OCI-LY7 (cell line): ENCODE results near the gene TMEM43. TPM values are rescaled to one million over a fixed set of nuclear protein-coding genes. Genes with fewer than 3 reads are reported as not detected.
"Not testable (repeated sequence)": the region's sequence is repeated elsewhere in the genome, so short reads cannot be mapped to it uniquely, and the experiment has no call there.

ENCODE experiments used
- Bru-seq: library from RNA; stranded (reverse); fragments of 400-500 nt; gene quantifications from one replicate; lab custom pipeline; 2021; lab: Mats Ljungman, UMichigan
- BruChase-seq, 2 experiments: library from RNA; stranded (reverse); fragments of 400-500 nt; gene quantifications; one replicate each; lab custom pipeline; 2021; lab: Mats Ljungman, UMichigan
- BruUV-seq: library from RNA; stranded (reverse); fragments of 400-500 nt; replicated peaks from 2 replicates; lab custom pipeline; 2021; lab: Mats Ljungman, UMichigan
- CTCF ChIA-PET: fragments of 300-600 bp; sonication (Branson Sonifier 250); formaldehyde crosslinking; loops from one replicate; lab custom pipeline; 2022; ENCODE audit warnings: antibody characterized with exemption; ENCODE audit not compliant: unreplicated experiment; lab: Charles Lee
- POLR2A ChIA-PET: fragments of 300-600 bp; sonication (Branson Sonifier 250); formaldehyde crosslinking; loops from one replicate; lab custom pipeline; 2022; ENCODE audit warnings: antibody characterized with exemption; lab: Charles Lee
- DNase-seq: peaks from one replicate; pipeline ENCODE4 v3.0.0-alpha.2; 2015; ENCODE audit warnings: low spot score
- H2AFZ ChIP-seq: fragments of 200-600 bp; sonication (generic), shearing (Covaris generic); 2 replicates; pipeline ENCODE4 v1.6.1; 2014; ENCODE audit warnings: mild to moderate bottlenecking, antibody characterized with exemption, low read length, moderate library complexity
- H3K27ac ChIP-seq: fragments of 200-600 bp; sonication (generic); 2 replicates; pipeline ENCODE4 v1.5.1; 2014; ENCODE audit warnings: mixed run types, low read depth, mild to moderate bottlenecking, moderate library complexity, low read length, inconsistent platforms; ENCODE audit not compliant: poor library complexity, severe bottlenecking
- H3K36me3 ChIP-seq: fragments of 200-600 bp; sonication (generic); 2 replicates; pipeline ENCODE4 v1.6.1; 2014; ENCODE audit warnings: mild to moderate bottlenecking, antibody characterized with exemption, low read length, moderate library complexity, mixed read lengths; ENCODE audit not compliant: insufficient read depth
- H3K4me1 ChIP-seq: fragments of 200-600 bp; sonication (generic); 2 replicates; pipeline ENCODE4 v1.5.1; 2014; ENCODE audit warnings: mild to moderate bottlenecking, low read length; ENCODE audit not compliant: insufficient read depth, poor library complexity, severe bottlenecking
- H3K4me2 ChIP-seq: fragments of 200-600 bp; sonication (generic); 2 replicates; pipeline ENCODE4 v1.6.1; 2014; ENCODE audit warnings: mild to moderate bottlenecking, low read length
- H3K4me3 ChIP-seq: fragments of 200-600 bp; sonication (generic); 2 replicates; pipeline ENCODE4 v1.5.1; 2014; ENCODE audit warnings: mild to moderate bottlenecking, low read depth, low read length; ENCODE audit not compliant: poor library complexity, severe bottlenecking
- H3K79me2 ChIP-seq: fragments of 200-600 bp; sonication (generic); 2 replicates; pipeline ENCODE4 v1.6.1; 2016; ENCODE audit warnings: low read depth, mild to moderate bottlenecking, low read length, moderate library complexity, mixed read lengths; ENCODE audit not compliant: insufficient read depth
- H3K9me2 ChIP-seq: fragments of 200-600 bp; sonication (generic); 2 replicates; pipeline ENCODE4 v1.6.1; 2016; ENCODE audit warnings: mild to moderate bottlenecking, low read length, mixed read lengths; ENCODE audit not compliant: insufficient read depth
- H3K9me3 ChIP-seq: fragments of 200-600 bp; sonication (generic); 2 replicates; pipeline ENCODE4 v1.6.1; 2014; ENCODE audit warnings: mild to moderate bottlenecking, mixed run types, low read length, mixed read lengths
- H4K20me1 ChIP-seq: fragments of 200-600 bp; sonication (generic); 2 replicates; pipeline ENCODE4 v1.6.1; 2014; ENCODE audit warnings: mild to moderate bottlenecking, antibody characterized with exemption, low read length, moderate library complexity, mixed read lengths; ENCODE audit not compliant: insufficient read depth
- CTCF ChIP-seq: fragments of 200-600 bp; sonication (generic); conservative IDR thresholded peaks from 2 replicates; pipeline ENCODE4 v1.5.1; 2014; ENCODE audit warnings: mild to moderate bottlenecking, antibody characterized with exemption, low read length, moderate library complexity, mixed read lengths
- EZH2phosphoT487 ChIP-seq: fragments of 200-600 bp; sonication (generic); IDR thresholded peaks from 2 replicates; pipeline ENCODE4 v1.6.1; 2018; ENCODE audit warnings: low read depth, borderline replicate concordance, mild to moderate bottlenecking, mixed run types, antibody characterized with exemption, low read length, moderate library complexity, mixed read lengths
- intact Hi-C: fragments of 100-400 bp; cut with micrococcal nuclease; formaldehyde crosslinking; loops from one replicate; pipeline ENCODE4 v1.10.0; 2022; ENCODE audit not compliant: unreplicated experiment
- long read RNA-seq: library from polyadenylated mRNA; stranded (forward); transcript quantifications from one replicate; pipeline ENCODE4 v2.0.0, GENCODE V29; 2022
- total RNA-seq, 2 experiments: library from RNA; depleted of rRNA in 1 of 2; stranded (reverse); fragments of >200 nt in 1 of 2; shearing (Covaris generic) in 1 of 2; gene quantifications; 2 replicates each; pipeline ENCODE4 v1.2.3, GENCODE V29; 2014 to 2022

TMEM43 gene
- 22.2 and 23.3 TPM in 2 replicates for total RNA-seq (2014; rRNA removed; shearing (Covaris generic))
- total RNA-seq (2022) = 19.6 and 19.7 TPM in 2 replicates
- Bru-seq, nascent RNA = percentile 60 among the genes with signal in this experiment
- percentile 71 among the genes with signal in this experiment for BruChase-seq, experiment 1, labeled RNA remaining after a 6-hour chase
- BruChase-seq, experiment 2, labeled RNA remaining after a 2-hour chase = percentile 79 among the genes with signal in this experiment
- long read RNA-seq, transcript TMEM43-201 (12 exons, 3,341 nt) = major isoform, 67 of 93 reads
- long read RNA-seq, partial matches to known transcripts = 5 of 93 reads
- long read RNA-seq, other reads (novel, unspliced or antisense) = 21 of 93 reads

- Histone ChIP-seq H3K4me2 (peak within 1 kb of the TSS; percentile 96), H3K36me3 (peaks cover 46% of the 10 kb centered on the region), H4K20me1 (no peaks in the 10 kb centered on the region), H3K4me1 (peaks cover 31% of the 10 kb centered on the region), H3K4me3 (peak within 1 kb of the TSS; percentile 93), H3K27ac (peak within 1 kb of the TSS; percentile 69), H3K79me2 (peaks cover 47% of the 10 kb centered on the region), H2AFZ (peak within 1 kb of the TSS; percentile 77), H3K9me2 (no peaks in the 10 kb centered on the region), H3K9me3 (no peaks in the 10 kb centered on the region)
- intact Hi-C loops = loop anchor here (1.0 to 10.0 kb wide), 4 partner anchors 54 to 823 kb away; partner anchors contain the start of genes LSM3, NR2C2 and XPC
- ChIA-PET POLR2A (interaction anchor here (0.6 to 3.7 kb wide), 8 partner anchors 9 to 1672 kb away, joined by 3 to 20 read pairs (median 4); partner anchors contain the start of genes LSM3 and XPC), CTCF (interaction anchor here (0.6 kb wide), 2 partner anchors 305 to 589 kb away, joined by 3 to 7 read pairs; no protein-coding TSS in a partner anchor)
- BruUV-seq = no TSS peak
- TF ChIP-seq EZH2phosphoT487 (no peak), CTCF (no peak)
- peak; percentile 99 for DNase-seq
Measured at GRCh38 chr3:14124615-14125192, at the start of gene TMEM43, which contains the start of gene CHCHD4. Gene TMEM43 (plus strand): TSS chr3:14125052. CDS start chr3:14125194, 142 bp downstream. Gene CHCHD4 (minus strand): TSS chr3:14124870. CDS start chr3:14124676, 194 bp downstream.

- H3K4me3 ChIP-seq, CTCF ChIA-PET, intact Hi-C loops, BruUV-seq, POLR2A ChIA-PET, H3K36me3 ChIP-seq, H3K9me2 ChIP-seq, H3K79me2 ChIP-seq, DNase-seq, H4K20me1 ChIP-seq, H3K4me2 ChIP-seq, H2AFZ ChIP-seq, H3K4me1 ChIP-seq, H3K9me3 ChIP-seq, H3K27ac ChIP-seq: not testable (repeated sequence)
Measured at GRCh38 chr3:14075233-14075632, 49.6 kb upstream of the TMEM43 start.

GRCh38 chr3:14077310-14077709 is 47.5 kb upstream of the TMEM43 start:
- H3K9me2 ChIP-seq = no peaks in the 10 kb centered on the region
- no peak overlapping the region for H2AFZ ChIP-seq
- no peaks in the 10 kb centered on the region for H3K9me3 ChIP-seq
- POLR2A ChIA-PET = no interaction called here
- H3K27ac ChIP-seq = no peak overlapping the region
- no TSS peak for BruUV-seq
- CTCF ChIA-PET = no interaction called here
- no peak overlapping the region for H3K4me2 ChIP-seq
- H3K4me3 ChIP-seq = no peak overlapping the region
- intact Hi-C loops = no loop called here
- H3K79me2 ChIP-seq = no peaks in the 10 kb centered on the region
- no peaks in the 10 kb centered on the region for H3K36me3 ChIP-seq
- H3K4me1 ChIP-seq = no peaks in the 10 kb centered on the region
- no peaks in the 10 kb centered on the region for H4K20me1 ChIP-seq
- no peak for DNase-seq
- no peak for TF ChIP-seq EZH2phosphoT487
- TF ChIP-seq CTCF = no peak
